Suprapubic skin (tissue), 4 donors: ENCODE data around the gene ADAMTS12. TPM values are rescaled to one million over a fixed set of nuclear protein-coding genes. Genes with fewer than 3 reads are reported as not detected.

Experiments used
- DNase-seq, 2 donors: peaks; one replicate each; pipeline ENCODE4 v3.0.0-alpha.2; 2019; ENCODE audit warnings: low spot score in 2 of 2
- H3K27ac ChIP-seq: fragments of 200-600 bp; sonication (generic); one replicate; pipeline ENCODE4 v1.5.1; 2019
- H3K27me3 ChIP-seq: fragments of 200-600 bp; sonication (generic); one replicate; pipeline ENCODE4 v1.5.1; 2019
- H3K36me3 ChIP-seq: fragments of 200-600 bp; sonication (generic); one replicate; pipeline ENCODE4 v1.5.1; 2019
- H3K4me1 ChIP-seq: fragments of 200-600 bp; sonication (generic); one replicate; pipeline ENCODE4 v1.5.1; 2019
- H3K4me3 ChIP-seq: fragments of 200-600 bp; sonication (generic); one replicate; pipeline ENCODE4 v1.5.1; 2019; ENCODE audit warnings: mild to moderate bottlenecking
- H3K9me3 ChIP-seq: fragments of 200-600 bp; sonication (generic); one replicate; pipeline ENCODE4 v1.5.1; 2019
- EP300 ChIP-seq: sonication (generic); formaldehyde crosslinking; IDR thresholded peaks from one replicate; pipeline ENCODE4 v1.6.1; 2017; ENCODE audit warnings: antibody characterized with exemption
- POLR2A ChIP-seq, 2 donors: fragments of 450-650 bp; IDR thresholded peaks; one replicate each; pipeline ENCODE4 v1.6.1; 2017; ENCODE audit warnings: antibody characterized with exemption in 2 of 2, mild to moderate bottlenecking in 2 of 2, moderate library complexity in 2 of 2
- POLR2AphosphoS5 ChIP-seq, 3 donors: sonication (generic); formaldehyde crosslinking; IDR thresholded peaks; one replicate each; pipeline ENCODE4 v1.6.1; 2017; ENCODE audit warnings: antibody characterized with exemption in 3 of 3
- WGBS: methylation state at CpG from one replicate; pipeline ENCODE4 v1.1.5; 2018; 5-methylcytosine and 5-hydroxymethylcytosine counted together
- total RNA-seq, 4 donors: library from RNA; depleted of rRNA; stranded (reverse); fragments of >200 nt; gene quantifications; one replicate each; pipeline ENCODE4 v1.1.0, GENCODE V29; 2016
- TF ChIP-seq, protein P1 (sequence below), 2 donors: fragments of 200-600 bp in 1 of 2; fragments of 450-650 bp in 1 of 2; sonication (generic) in 1 of 2; IDR thresholded peaks; one replicate each; pipeline ENCODE4 v1.5.1; 2016 to 2019; ENCODE audit warnings: antibody characterized with exemption in 2 of 2, mild to moderate bottlenecking in 1 of 2, moderate library complexity in 1 of 2

Gene ADAMTS12
- total RNA-seq, 4 donors from 2014 or later, result 0.26 to 1.3 (median 0.57) TPM

GRCh38 chr5:33530183-33531036, 361.4 kb downstream of the ADAMTS12 start:
- WGBS, result 79% methylated on average over 10 of the region's 10 CpGs
- no peak for DNase-seq

DNA sequence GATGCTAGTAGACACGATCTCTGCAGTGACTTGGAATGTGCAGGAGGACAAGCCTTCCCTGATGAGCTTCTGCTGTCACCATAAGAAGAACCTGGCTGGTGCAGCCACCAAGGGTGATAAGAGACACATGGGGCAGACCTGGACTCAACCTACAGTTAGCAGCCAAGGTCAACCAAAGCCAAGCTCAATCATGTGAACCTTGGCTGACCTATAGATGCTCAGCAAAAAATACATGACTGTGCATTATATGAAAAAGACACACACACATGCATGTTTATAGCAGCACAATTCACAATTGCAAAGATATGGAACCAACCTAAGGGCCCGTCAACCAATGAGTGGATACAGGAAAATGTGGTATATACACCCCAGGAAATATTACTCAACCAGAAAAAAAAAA, 364.1 kb downstream of the ADAMTS12 start:
- H3K4me3 ChIP-seq, result no peak overlapping the region
- DNase-seq, result no peak
- H3K27me3 ChIP-seq, result no peaks in the 10 kb centered on the region
- H3K27ac ChIP-seq, result no peak overlapping the region
- 86% methylated on average over 2 of the region's 2 CpGs for WGBS
- H3K4me1 ChIP-seq, result no peaks in the 10 kb centered on the region
- H3K36me3 ChIP-seq, result no peaks in the 10 kb centered on the region
- H3K9me3 ChIP-seq, result no peaks in the 10 kb centered on the region
- TF ChIP-seq, protein P1, sequence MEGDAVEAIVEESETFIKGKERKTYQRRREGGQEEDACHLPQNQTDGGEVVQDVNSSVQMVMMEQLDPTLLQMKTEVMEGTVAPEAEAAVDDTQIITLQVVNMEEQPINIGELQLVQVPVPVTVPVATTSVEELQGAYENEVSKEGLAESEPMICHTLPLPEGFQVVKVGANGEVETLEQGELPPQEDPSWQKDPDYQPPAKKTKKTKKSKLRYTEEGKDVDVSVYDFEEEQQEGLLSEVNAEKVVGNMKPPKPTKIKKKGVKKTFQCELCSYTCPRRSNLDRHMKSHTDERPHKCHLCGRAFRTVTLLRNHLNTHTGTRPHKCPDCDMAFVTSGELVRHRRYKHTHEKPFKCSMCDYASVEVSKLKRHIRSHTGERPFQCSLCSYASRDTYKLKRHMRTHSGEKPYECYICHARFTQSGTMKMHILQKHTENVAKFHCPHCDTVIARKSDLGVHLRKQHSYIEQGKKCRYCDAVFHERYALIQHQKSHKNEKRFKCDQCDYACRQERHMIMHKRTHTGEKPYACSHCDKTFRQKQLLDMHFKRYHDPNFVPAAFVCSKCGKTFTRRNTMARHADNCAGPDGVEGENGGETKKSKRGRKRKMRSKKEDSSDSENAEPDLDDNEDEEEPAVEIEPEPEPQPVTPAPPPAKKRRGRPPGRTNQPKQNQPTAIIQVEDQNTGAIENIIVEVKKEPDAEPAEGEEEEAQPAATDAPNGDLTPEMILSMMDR (IDR thresholded peaks at IDR 0.05), result no peak
- no peak for TF ChIP-seq POLR2A (IDR thresholded peaks at IDR 0.05)
- TF ChIP-seq EP300, result no peak
- TF ChIP-seq POLR2AphosphoS5 (IDR thresholded peaks at IDR 0.05), result no peak

More at GRCh38 chr5:33530183-33531036, 361.4 kb downstream of the ADAMTS12 start:
- TF ChIP-seq EP300 (no peak), POLR2AphosphoS5 (IDR thresholded peaks at IDR 0.05) (no peak), POLR2A (IDR thresholded peaks at IDR 0.05) (no peak)
- TF ChIP-seq, protein P1 (IDR thresholded peaks at IDR 0.05), result no peak
- H3K4me1 ChIP-seq, result no peaks in the 10 kb centered on the region
- H3K9me3 ChIP-seq, result no peaks in the 10 kb centered on the region
- no peaks in the 10 kb centered on the region for H3K27me3 ChIP-seq
- H3K36me3 ChIP-seq, result no peaks in the 10 kb centered on the region
- no peak overlapping the region for H3K4me3 ChIP-seq
- H3K27ac ChIP-seq, result no peak overlapping the region

- Histone ChIP-seq H3K36me3 (no peaks in the 10 kb centered on the region), H3K4me3 (no peak overlapping the region), H3K27me3 (no peaks in the 10 kb centered on the region), H3K27ac (no peak overlapping the region), H3K9me3 (no peaks in the 10 kb centered on the region), H3K4me1 (no peaks in the 10 kb centered on the region)
- TF ChIP-seq, protein P1 (IDR thresholded peaks at IDR 0.05), result no peak
- no peak for DNase-seq
- 57% methylated on average over 4 of the region's 4 CpGs for WGBS
Observed at GRCh38 chr5:33526755-33527154, 365.0 kb downstream of the ADAMTS12 start.

DNA sequence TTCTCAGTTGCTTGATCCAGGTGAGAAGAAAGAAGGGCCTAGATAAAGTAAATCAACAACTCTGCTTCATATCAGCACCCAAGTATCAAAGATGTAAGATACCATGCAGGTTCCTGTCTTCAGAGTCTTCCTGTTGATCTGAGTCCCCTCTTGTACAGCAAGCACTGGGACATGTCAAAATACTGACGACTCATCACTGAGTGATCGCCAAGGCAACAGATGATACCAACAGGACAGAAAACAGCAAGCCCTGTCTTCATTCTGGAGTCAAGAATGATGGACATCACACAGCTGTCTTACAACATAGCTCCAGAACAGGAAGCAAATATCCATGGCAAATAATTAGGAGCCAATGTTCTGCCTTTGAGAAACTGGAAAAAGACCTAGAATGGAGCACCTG, 367.3 kb downstream of the ADAMTS12 start:
- no peaks in the 10 kb centered on the region for H3K4me1 ChIP-seq
- WGBS, result 88% methylated on average over 2 of the region's 2 CpGs
- H3K27ac ChIP-seq, result no peak overlapping the region
- no peak for TF ChIP-seq EP300
- TF ChIP-seq, protein P1 (IDR thresholded peaks at IDR 0.05), result no peak
- no peak for TF ChIP-seq POLR2AphosphoS5 (IDR thresholded peaks at IDR 0.05)
- TF ChIP-seq POLR2A (IDR thresholded peaks at IDR 0.05), result no peak
- DNase-seq, result no peak
- no peaks in the 10 kb centered on the region for H3K36me3 ChIP-seq
- no peaks in the 10 kb centered on the region for H3K27me3 ChIP-seq
- H3K9me3 ChIP-seq, result no peaks in the 10 kb centered on the region
- H3K4me3 ChIP-seq, result no peak overlapping the region

- Histone ChIP-seq H3K9me3 (no peaks in the 10 kb centered on the region), H3K27me3 (no peaks in the 10 kb centered on the region), H3K27ac (no peak overlapping the region), H3K4me3 (no peak overlapping the region), H3K4me1 (no peaks in the 10 kb centered on the region), H3K36me3 (no peaks in the 10 kb centered on the region)
- DNase-seq, result no peak
- WGBS, result 90% methylated on average over 2 of the region's 2 CpGs
- TF ChIP-seq, protein P1 (IDR thresholded peaks at IDR 0.05), result no peak
- TF ChIP-seq EP300 (no peak), POLR2AphosphoS5 (IDR thresholded peaks at IDR 0.05) (no peak), POLR2A (IDR thresholded peaks at IDR 0.05) (no peak)
Observed at GRCh38 chr5:33523208-33523771, 368.5 kb downstream of the ADAMTS12 start.
